ENCODE data around the gene KCNJ6. TPM values are rescaled to one million over a fixed set of nuclear protein-coding genes. Genes with fewer than 3 reads are reported as not detected.
"Not testable (repeated sequence)": the region's sequence is repeated elsewhere in the genome, so short reads cannot be mapped to it uniquely, and the experiment has no call there.

The KCNJ6 gene
- total RNA-seq, 2 experiments from 2014 or later: not detected

DNA sequence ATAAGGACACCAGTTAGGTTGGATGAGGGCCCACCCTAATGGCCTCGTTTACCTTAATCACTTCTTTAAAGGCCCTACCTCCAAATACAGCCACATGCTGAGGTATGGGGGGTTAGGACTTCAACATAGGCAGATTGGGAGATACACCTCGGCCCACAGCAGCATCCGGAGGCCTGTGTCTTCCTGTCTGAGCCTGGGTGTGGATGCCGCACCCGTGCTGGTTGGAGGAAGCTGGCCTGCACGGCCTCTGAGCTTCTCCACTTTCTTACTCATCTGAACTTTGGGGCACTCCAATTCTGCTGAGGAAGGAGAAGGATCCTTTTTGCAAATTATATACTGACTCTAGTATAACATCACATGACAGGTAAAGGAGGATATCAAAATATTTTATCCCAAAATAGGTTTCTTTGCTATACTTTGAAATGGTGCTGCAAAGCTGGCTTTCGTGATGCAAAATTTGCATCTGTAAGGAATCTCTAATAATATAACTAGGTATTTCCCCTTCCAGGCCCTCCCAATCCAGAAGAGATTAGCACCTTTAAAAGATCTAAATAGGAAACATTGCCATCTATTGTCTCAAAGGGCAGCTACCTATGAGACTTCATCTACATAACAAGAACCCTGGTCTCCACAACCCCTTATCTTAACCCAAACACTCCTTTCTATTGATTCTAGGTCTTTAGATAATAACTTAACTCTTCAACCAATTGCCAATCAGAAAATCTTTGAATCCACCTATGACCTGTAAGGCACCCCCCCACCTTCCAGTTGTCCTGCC, 247.6 kb downstream of the KCNJ6 start:
- TF ChIP-seq EZH2phosphoT487 (IDR thresholded peaks at IDR 0.05; ENCODE audit: borderline replicate concordance, low read depth, low read length) (no peak), CTCF (conservative IDR thresholded peaks at IDR 0.05; ENCODE audit: low read length) (no peak)
- Histone ChIP-seq H3K4me1 (ENCODE audit: insufficient read depth, low read length, poor library complexity, severe bottlenecking) (no peaks in the 10 kb centered on the region), H3K9me3 (ENCODE audit: low read length) (no peaks in the 10 kb centered on the region), H3K9me2 (ENCODE audit: insufficient read depth, low read length) (no peaks in the 10 kb centered on the region), H3K79me2 (ENCODE audit: insufficient read depth, low read depth, low read length) (no peaks in the 10 kb centered on the region), H3K27ac (ENCODE audit: low read depth, low read length, poor library complexity, severe bottlenecking) (no peak overlapping the region), H3K4me3 (ENCODE audit: low read depth, low read length, poor library complexity, severe bottlenecking) (no peak overlapping the region), H2AFZ (ENCODE audit: low read length) (no peak overlapping the region), H3K4me2 (ENCODE audit: low read length) (no peak overlapping the region), H4K20me1 (ENCODE audit: insufficient read depth, low read length) (no peaks in the 10 kb centered on the region), H3K36me3 (ENCODE audit: insufficient read depth, low read length) (no peaks in the 10 kb centered on the region)
- CTCF ChIA-PET (ENCODE audit: unreplicated experiment): no interaction called here
- no peak for DNase-seq (ENCODE audit: low spot score)
- POLR2A ChIA-PET: interaction anchor here (0.7 kb wide), 1 partner anchor 1840 kb away, joined by 3 read pairs; no protein-coding TSS in a partner anchor
- no TSS peak for BruUV-seq (replicated peaks)
- intact Hi-C loops (cut with micrococcal nuclease; ENCODE audit: unreplicated experiment): no loop called here

DNA sequence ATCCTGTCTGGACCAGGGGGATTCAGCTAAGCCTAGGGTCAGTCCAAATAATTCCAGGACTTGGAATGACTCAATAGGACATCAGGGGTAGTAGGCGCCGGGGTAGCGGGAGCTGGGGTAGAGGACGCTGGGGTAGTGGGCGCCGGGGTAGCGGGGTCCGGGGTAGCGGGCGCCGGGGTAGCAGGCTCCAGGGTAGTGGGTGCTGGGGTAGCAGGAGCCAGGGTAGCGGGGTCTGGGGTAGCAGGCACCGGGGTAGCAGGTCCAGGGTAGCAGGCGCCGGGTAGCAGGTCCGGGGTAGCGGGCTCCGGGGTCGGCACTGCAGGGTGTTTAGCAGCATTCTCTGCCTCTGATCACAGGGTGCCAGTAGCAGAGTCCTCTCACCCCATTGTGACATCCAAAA, 248.9 kb downstream of the KCNJ6 start:
- Histone ChIP-seq H3K4me3 (ENCODE audit: low read depth, low read length, poor library complexity, severe bottlenecking) (no peak overlapping the region), H3K27ac (ENCODE audit: low read depth, low read length, poor library complexity, severe bottlenecking) (no peak overlapping the region), H3K4me2 (ENCODE audit: low read length) (no peak overlapping the region), H3K9me2 (ENCODE audit: insufficient read depth, low read length) (no peaks in the 10 kb centered on the region), H2AFZ (ENCODE audit: low read length) (no peak overlapping the region), H3K9me3 (ENCODE audit: low read length) (no peaks in the 10 kb centered on the region), H4K20me1 (ENCODE audit: insufficient read depth, low read length) (no peaks in the 10 kb centered on the region), H3K79me2 (ENCODE audit: insufficient read depth, low read depth, low read length) (no peaks in the 10 kb centered on the region), H3K4me1 (ENCODE audit: insufficient read depth, low read length, poor library complexity, severe bottlenecking) (no peaks in the 10 kb centered on the region), H3K36me3 (ENCODE audit: insufficient read depth, low read length) (no peaks in the 10 kb centered on the region)
- BruUV-seq (replicated peaks): no TSS peak
- intact Hi-C loops (cut with micrococcal nuclease; ENCODE audit: unreplicated experiment): no loop called here
- no peak for TF ChIP-seq CTCF (conservative IDR thresholded peaks at IDR 0.05; ENCODE audit: low read length)
- TF ChIP-seq EZH2phosphoT487 (IDR thresholded peaks at IDR 0.05; ENCODE audit: borderline replicate concordance, low read depth, low read length): no peak
- POLR2A ChIA-PET: no interaction called here
- CTCF ChIA-PET (ENCODE audit: unreplicated experiment): no interaction called here
- DNase-seq (ENCODE audit: low spot score): no peak

GRCh38 chr21:37665230-37666024, 250.8 kb downstream of the KCNJ6 start:
- Histone ChIP-seq H3K27ac (ENCODE audit: low read depth, low read length, poor library complexity, severe bottlenecking) (no peak overlapping the region), H3K9me2 (ENCODE audit: insufficient read depth, low read length) (no peaks in the 10 kb centered on the region), H4K20me1 (ENCODE audit: insufficient read depth, low read length) (no peaks in the 10 kb centered on the region), H3K9me3 (ENCODE audit: low read length) (no peaks in the 10 kb centered on the region), H2AFZ (ENCODE audit: low read length) (no peak overlapping the region), H3K4me3 (ENCODE audit: low read depth, low read length, poor library complexity, severe bottlenecking) (no peak overlapping the region), H3K4me2 (ENCODE audit: low read length) (no peak overlapping the region), H3K79me2 (ENCODE audit: insufficient read depth, low read depth, low read length) (no peaks in the 10 kb centered on the region), H3K4me1 (ENCODE audit: insufficient read depth, low read length, poor library complexity, severe bottlenecking) (no peaks in the 10 kb centered on the region), H3K36me3 (ENCODE audit: insufficient read depth, low read length) (no peaks in the 10 kb centered on the region)
- CTCF ChIA-PET (ENCODE audit: unreplicated experiment): no interaction called here
- intact Hi-C loops (cut with micrococcal nuclease; ENCODE audit: unreplicated experiment): no loop called here
- no peak for DNase-seq (ENCODE audit: low spot score)
- POLR2A ChIA-PET: no interaction called here
- no peak for TF ChIP-seq EZH2phosphoT487 (IDR thresholded peaks at IDR 0.05; ENCODE audit: borderline replicate concordance, low read depth, low read length)
- no peak for TF ChIP-seq CTCF (conservative IDR thresholded peaks at IDR 0.05; ENCODE audit: low read length)
- BruUV-seq (replicated peaks): no TSS peak

GRCh38 chr21:37662227-37662626, 254.0 kb downstream of the KCNJ6 start:
- H3K4me2 ChIP-seq (ENCODE audit: low read length); POLR2A ChIA-PET; BruUV-seq (replicated peaks); H4K20me1 ChIP-seq (ENCODE audit: insufficient read depth, low read length); H3K4me1 ChIP-seq (ENCODE audit: insufficient read depth, low read length, poor library complexity, severe bottlenecking); H3K79me2 ChIP-seq (ENCODE audit: insufficient read depth, low read depth, low read length); DNase-seq (ENCODE audit: low spot score); H3K4me3 ChIP-seq (ENCODE audit: low read depth, low read length, poor library complexity, severe bottlenecking); H3K9me3 ChIP-seq (ENCODE audit: low read length); CTCF ChIA-PET (ENCODE audit: unreplicated experiment); intact Hi-C loops (cut with micrococcal nuclease; ENCODE audit: unreplicated experiment); H3K36me3 ChIP-seq (ENCODE audit: insufficient read depth, low read length); H3K27ac ChIP-seq (ENCODE audit: low read depth, low read length, poor library complexity, severe bottlenecking); H2AFZ ChIP-seq (ENCODE audit: low read length); H3K9me2 ChIP-seq (ENCODE audit: insufficient read depth, low read length): not testable (repeated sequence)
